Ovary (tissue), 3 donors: ENCODE data around the gene SPON2.

Source experiments
- POLR2A ChIP-seq: fragments of 450-650 bp; IDR thresholded peaks from one replicate; pipeline ENCODE4 v1.6.1; 2017; ENCODE audit warnings: antibody characterized with exemption, mild to moderate bottlenecking, moderate library complexity
- TF ChIP-seq, protein P1 (sequence below), 3 donors: fragments of 450-650 bp in 2 of 3; fragments of 200-600 bp in 1 of 3; IDR thresholded peaks; one replicate each; pipeline versions ENCODE4 v1.5.1 to v1.8.0; 2016 to 2022; ENCODE audit warnings: antibody characterized with exemption in 3 of 3, mild to moderate bottlenecking in 1 of 3
- donor health status: DM: no; HTN: no; CAD: no.

DNA sequence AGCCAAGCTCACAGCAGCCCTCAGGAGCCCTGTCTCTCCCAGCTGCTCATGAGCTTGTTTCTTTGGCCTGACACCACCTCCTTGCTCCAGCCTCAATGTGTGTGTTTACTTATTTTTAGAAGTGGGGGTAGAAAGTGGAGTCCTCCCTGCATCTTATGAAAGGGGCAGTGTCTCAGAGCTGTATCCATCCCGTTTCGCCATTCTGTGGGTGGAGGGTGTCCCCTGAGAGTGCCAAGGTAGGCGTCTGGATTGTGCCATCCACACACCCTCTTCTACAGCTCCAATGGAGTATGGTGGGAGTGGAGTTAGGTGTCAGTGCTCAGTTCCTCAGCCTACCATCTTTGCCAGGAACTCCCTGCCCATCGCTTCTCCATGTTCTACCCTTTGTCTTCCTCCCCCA is 8.3 kb downstream of the SPON2 start:
- TF ChIP-seq, protein P1, sequence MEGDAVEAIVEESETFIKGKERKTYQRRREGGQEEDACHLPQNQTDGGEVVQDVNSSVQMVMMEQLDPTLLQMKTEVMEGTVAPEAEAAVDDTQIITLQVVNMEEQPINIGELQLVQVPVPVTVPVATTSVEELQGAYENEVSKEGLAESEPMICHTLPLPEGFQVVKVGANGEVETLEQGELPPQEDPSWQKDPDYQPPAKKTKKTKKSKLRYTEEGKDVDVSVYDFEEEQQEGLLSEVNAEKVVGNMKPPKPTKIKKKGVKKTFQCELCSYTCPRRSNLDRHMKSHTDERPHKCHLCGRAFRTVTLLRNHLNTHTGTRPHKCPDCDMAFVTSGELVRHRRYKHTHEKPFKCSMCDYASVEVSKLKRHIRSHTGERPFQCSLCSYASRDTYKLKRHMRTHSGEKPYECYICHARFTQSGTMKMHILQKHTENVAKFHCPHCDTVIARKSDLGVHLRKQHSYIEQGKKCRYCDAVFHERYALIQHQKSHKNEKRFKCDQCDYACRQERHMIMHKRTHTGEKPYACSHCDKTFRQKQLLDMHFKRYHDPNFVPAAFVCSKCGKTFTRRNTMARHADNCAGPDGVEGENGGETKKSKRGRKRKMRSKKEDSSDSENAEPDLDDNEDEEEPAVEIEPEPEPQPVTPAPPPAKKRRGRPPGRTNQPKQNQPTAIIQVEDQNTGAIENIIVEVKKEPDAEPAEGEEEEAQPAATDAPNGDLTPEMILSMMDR (IDR thresholded peaks at IDR 0.05), result no peak
- no peak for TF ChIP-seq POLR2A
